H7 (cell line): ENCODE data around the gene CLEC4F. TPM values are rescaled to one million over a fixed set of nuclear protein-coding genes. Genes with fewer than 3 reads are reported as not detected.
A peak's percentile ranks its signal among the peaks of the same experiment; 100 is the strongest.
"Not testable (repeated sequence)": the region's sequence is repeated elsewhere in the genome, so short reads cannot be mapped to it uniquely, and the experiment has no call there.

Source experiments
- DNase-seq: peaks from one replicate; pipeline ENCODE4 v3.0.0; 2012
- H3K27me3 ChIP-seq: 2 replicates; pipeline ENCODE4 v1.6.0; 2011; ENCODE audit warnings: mild to moderate bottlenecking, low read length; ENCODE audit not compliant: control insufficient read depth, insufficient read depth
- H3K36me3 ChIP-seq: replicated peaks from 2 replicates; pipeline ENCODE4 v1.5.1; 2011; ENCODE audit warnings: low read length; ENCODE audit not compliant: control insufficient read depth, insufficient read depth
- H3K4me3 ChIP-seq: 2 replicates; pipeline ENCODE4 v1.5.1; 2011; ENCODE audit warnings: low read depth, mild to moderate bottlenecking, control low read depth, low read length, moderate library complexity; ENCODE audit not compliant: insufficient read depth
- total RNA-seq: library from RNA; depleted of rRNA; stranded (reverse); fragments of >200 nt; shearing (Covaris generic); gene quantifications from 2 replicates; pipeline ENCODE4 v1.2.3, GENCODE V29; 2014

The CLEC4F gene
- total RNA-seq, 1 experiment from 2014 or later, result not detected

GRCh38 chr2:70807102-70807827 is 13.1 kb downstream of the CLEC4F start:
- Histone ChIP-seq H3K27me3 (no peaks in the 10 kb centered on the region; the same call in 1 of the 2 replicates), H3K36me3 (no peaks in the 10 kb centered on the region), H3K4me3 (no peak overlapping the region)
- no peak for DNase-seq

- no peak for DNase-seq
These were observed 13.8 kb downstream of the CLEC4F start for GRCh38 chr2:70806620-70807019.

GRCh38 chr2:70806013-70806412 is 14.4 kb downstream of the CLEC4F start:
- DNase-seq, result no peak
- H3K27me3 ChIP-seq, result peaks cover 6% of the 10 kb centered on the region
- H3K4me3 ChIP-seq, result no peak overlapping the region
- no peaks in the 10 kb centered on the region for H3K36me3 ChIP-seq

More at GRCh38 chr2:70806620-70807019, 13.8 kb downstream of the CLEC4F start:
- Histone ChIP-seq H3K36me3 (no peaks in the 10 kb centered on the region), H3K27me3 (0 out of 2 replicates have a peak, but pooled peaks cover under 1% of the 10 kb centered on the region), H3K4me3 (no peak overlapping the region)

GRCh38 chr2:70801607-70802263 is 18.7 kb downstream of the CLEC4F start:
- peaks cover 13% of the 10 kb centered on the region for H3K27me3 ChIP-seq
- H3K36me3 ChIP-seq, result no peaks in the 10 kb centered on the region
- peak; percentile 30 for DNase-seq
- no peak overlapping the region for H3K4me3 ChIP-seq

GRCh38 chr2:70799706-70800105 is 20.7 kb downstream of the CLEC4F start:
- H3K36me3 ChIP-seq, result no peaks in the 10 kb centered on the region
- H3K4me3 ChIP-seq, result no peak overlapping the region
- DNase-seq, result no peak
- peaks cover 13% of the 10 kb centered on the region for H3K27me3 ChIP-seq

- H3K27me3 ChIP-seq, result peaks cover 23% of the 10 kb centered on the region
- not testable (repeated sequence) for H3K4me3 ChIP-seq, DNase-seq, H3K36me3 ChIP-seq
These were observed 22.4 kb downstream of the CLEC4F start for GRCh38 chr2:70797996-70798395.

- Histone ChIP-seq H3K27me3 (peaks cover 27% of the 10 kb centered on the region), H3K36me3 (no peaks in the 10 kb centered on the region), H3K4me3 (no peak overlapping the region)
- DNase-seq, result no peak
These were observed 22.9 kb downstream of the CLEC4F start for GRCh38 chr2:70797506-70797905.

GRCh38 chr2:70796262-70796661 is 24.1 kb downstream of the CLEC4F start:
- no peak for DNase-seq
- Histone ChIP-seq H3K4me3 (no peak overlapping the region), H3K27me3 (peaks cover 32% of the 10 kb centered on the region), H3K36me3 (no peaks in the 10 kb centered on the region)

- DNase-seq, result no peak
- Histone ChIP-seq H3K4me3 (no peak overlapping the region), H3K27me3 (peaks cover 36% of the 10 kb centered on the region), H3K36me3 (no peaks in the 10 kb centered on the region)
These were observed 25.0 kb downstream of the CLEC4F start for GRCh38 chr2:70795164-70795995.

GRCh38 chr2:70793450-70793849 is 26.9 kb downstream of the CLEC4F start:
- Histone ChIP-seq H3K27me3 (peaks cover 52% of the 10 kb centered on the region), H3K4me3 (no peak overlapping the region), H3K36me3 (no peaks in the 10 kb centered on the region)
- no peak for DNase-seq

- peaks cover 72% of the 10 kb centered on the region for H3K27me3 ChIP-seq
These were observed 30.1 kb downstream of the CLEC4F start, which contains the start of gene FIGLA for GRCh38 chr2:70790136-70790828. FIGLA (minus strand) TSS chr2:70790643; CDS start chr2:70790638, 5 bp downstream.

GRCh38 chr2:70789304-70790135 is 30.9 kb downstream of the CLEC4F start:
- peak overlapping the region; percentile 18; the same call in 1 of the 2 replicates for H3K4me3 ChIP-seq
- DNase-seq, result peak; percentile 88
- no peaks in the 10 kb centered on the region for H3K36me3 ChIP-seq
- H3K27me3 ChIP-seq, result peaks cover 72% of the 10 kb centered on the region

More at GRCh38 chr2:70790136-70790828, 30.1 kb downstream of the CLEC4F start, which contains the start of gene FIGLA:
- no peaks in the 10 kb centered on the region for H3K36me3 ChIP-seq
- peak within 1 kb of the TSS; percentile 18; the same call in 1 of the 2 replicates for H3K4me3 ChIP-seq
- DNase-seq, result peak; percentile 87

- DNase-seq, result peak; percentile 74
- H3K36me3 ChIP-seq, result no peaks in the 10 kb centered on the region
- peaks cover 40% of the 10 kb centered on the region for H3K27me3 ChIP-seq
- no peak overlapping the region for H3K4me3 ChIP-seq
These were observed 35.1 kb downstream of the CLEC4F start for GRCh38 chr2:70785137-70785911.
